Measurements from ENCODE around the gene SC5D.

- no peak for TF ChIP-seq CTCF (IDR thresholded peaks at IDR 0.05; ENCODE audit: poor library complexity, severe bottlenecking)
- no peak for TF ChIP-seq RAD21 (conservative IDR thresholded peaks at IDR 0.05)
- no peak for TF ChIP-seq REST (IDR thresholded peaks at IDR 0.05; ENCODE audit: borderline replicate concordance)
- TF ChIP-seq EP300 (conservative IDR thresholded peaks at IDR 0.05; ENCODE audit: poor library complexity, severe bottlenecking) = no peak
- TF ChIP-seq TAF1 (IDR thresholded peaks at IDR 0.05; ENCODE audit: low read depth) = no peak
- TF ChIP-seq SMC3 (conservative IDR thresholded peaks at IDR 0.05; ENCODE audit: poor library complexity) = no peak
Observed at GRCh38 chr11:121300972-121301699, 8.6 kb downstream of the SC5D start.
